Measurements from ENCODE around the gene DNAJA4. TPM values are rescaled to one million over a fixed set of nuclear protein-coding genes. Genes with fewer than 3 reads are reported as not detected.

The DNAJA4 gene
- total RNA-seq, 1 donor from 2014 or later = 57.4 TPM

DNA sequence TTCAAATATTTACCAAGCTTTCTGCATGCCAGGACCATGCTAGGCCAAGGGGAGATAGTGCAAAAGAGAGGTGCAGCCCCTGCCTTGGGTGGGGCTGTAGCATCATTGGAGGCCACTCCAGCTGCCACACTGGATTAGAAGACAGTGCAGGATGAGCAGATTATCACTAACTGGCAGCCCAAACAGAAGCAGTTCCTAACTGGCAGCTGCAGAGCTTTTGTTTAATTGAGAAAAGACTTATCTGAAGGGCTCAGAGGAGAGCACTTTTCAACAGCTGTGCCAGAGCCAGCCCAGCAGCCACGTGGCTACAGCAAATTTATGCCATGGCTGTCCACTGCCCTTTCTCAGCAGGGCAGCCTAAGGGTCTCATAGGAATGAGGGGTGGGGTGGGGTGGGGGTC, 16.5 kb upstream of the DNAJA4 start:
- Mint-ChIP-seq H3K27ac (no peak overlapping the region), H3K36me3 (ENCODE audit: low read depth) (no peaks in the 10 kb centered on the region), H3K4me1 (ENCODE audit: low read depth) (no peaks in the 10 kb centered on the region), H3K9me3 (no peaks in the 10 kb centered on the region), H3K27me3 (ENCODE audit: low read depth) (peaks cover 3% of the 10 kb centered on the region), H3K4me3 (ENCODE audit: low read depth) (no peak overlapping the region)
- no peak for DNase-seq (ENCODE audit: low spot score)
- intact Hi-C loops (cut with micrococcal nuclease) = no loop called here

GRCh38 chr15:78249131-78249530, 15.2 kb upstream of the DNAJA4 start:
- Mint-ChIP-seq H3K4me3 (ENCODE audit: low read depth) (no peak overlapping the region), H3K36me3 (ENCODE audit: low read depth) (no peaks in the 10 kb centered on the region), H3K9me3 (no peaks in the 10 kb centered on the region), H3K27me3 (ENCODE audit: low read depth) (peaks cover 3% of the 10 kb centered on the region), H3K4me1 (ENCODE audit: low read depth) (no peaks in the 10 kb centered on the region), H3K27ac (no peak overlapping the region)
- intact Hi-C loops (cut with micrococcal nuclease) = no loop called here
- no peak for DNase-seq (ENCODE audit: low spot score)

DNA sequence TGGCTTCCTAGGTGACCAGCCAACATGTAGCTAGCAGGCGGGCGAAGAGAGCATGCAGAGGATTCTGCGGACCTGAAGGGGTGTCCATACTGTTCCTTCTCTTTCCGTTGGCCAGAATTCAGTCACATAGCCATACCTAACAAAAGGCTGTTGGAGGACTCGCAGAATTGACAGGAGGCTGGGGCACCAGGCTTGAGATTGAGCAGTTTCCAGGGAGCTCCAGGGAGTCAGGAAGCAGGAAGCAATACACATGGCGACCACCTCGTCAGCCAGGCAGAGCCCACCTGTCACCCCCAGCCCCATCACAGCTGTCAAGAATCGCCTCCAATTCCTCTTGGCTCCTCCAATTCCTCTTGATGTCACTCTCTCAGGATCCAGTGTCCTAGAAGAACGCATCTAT, 13.2 kb upstream of the DNAJA4 start:
- Mint-ChIP-seq H3K36me3 (ENCODE audit: low read depth) (no peaks in the 10 kb centered on the region), H3K4me3 (ENCODE audit: low read depth) (no peak overlapping the region), H3K9me3 (no peaks in the 10 kb centered on the region), H3K27me3 (ENCODE audit: low read depth) (peaks cover 3% of the 10 kb centered on the region), H3K4me1 (ENCODE audit: low read depth) (no peaks in the 10 kb centered on the region), H3K27ac (no peak overlapping the region)
- intact Hi-C loops (cut with micrococcal nuclease) = no loop called here
- DNase-seq (ENCODE audit: low spot score) = no peak

DNA sequence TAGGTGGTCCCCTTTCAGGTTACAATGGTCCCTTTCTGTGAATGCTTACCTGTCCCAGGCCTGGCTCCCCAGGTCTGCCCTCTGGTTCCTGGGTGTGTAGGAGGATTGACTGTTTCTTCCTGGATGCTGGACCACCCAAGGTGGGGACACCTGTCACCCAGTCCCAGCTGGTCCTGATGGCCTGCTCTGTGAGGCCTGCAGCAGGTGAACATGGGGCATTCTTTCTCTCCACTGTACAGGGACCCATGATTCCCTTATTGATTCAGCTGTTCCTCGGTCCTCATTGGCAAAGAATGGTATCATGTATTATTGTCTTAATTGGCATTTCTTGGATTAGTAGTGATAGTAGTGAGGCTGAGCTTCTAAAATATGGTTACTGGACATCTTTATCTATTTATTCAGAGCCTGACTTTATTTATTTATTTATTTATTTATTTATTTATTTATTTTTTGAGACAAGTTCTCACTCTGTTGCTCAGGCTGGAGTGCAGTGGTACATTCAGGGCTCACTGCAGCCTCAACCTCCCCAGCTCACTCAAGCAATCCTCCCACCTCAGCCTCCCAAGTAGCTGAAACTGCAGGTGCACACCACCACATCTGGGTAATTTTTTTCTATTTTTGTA, 8.8 kb upstream of the DNAJA4 start:
- intact Hi-C loops (cut with micrococcal nuclease) = no loop called here
- no peak for DNase-seq (ENCODE audit: low spot score)
- Mint-ChIP-seq H3K4me3 (ENCODE audit: low read depth) (no peak overlapping the region), H3K9me3 (no peaks in the 10 kb centered on the region), H3K36me3 (ENCODE audit: low read depth) (no peaks in the 10 kb centered on the region), H3K27ac (no peak overlapping the region), H3K27me3 (ENCODE audit: low read depth) (peaks cover 10% of the 10 kb centered on the region), H3K4me1 (ENCODE audit: low read depth) (peaks cover 1% of the 10 kb centered on the region)

DNA sequence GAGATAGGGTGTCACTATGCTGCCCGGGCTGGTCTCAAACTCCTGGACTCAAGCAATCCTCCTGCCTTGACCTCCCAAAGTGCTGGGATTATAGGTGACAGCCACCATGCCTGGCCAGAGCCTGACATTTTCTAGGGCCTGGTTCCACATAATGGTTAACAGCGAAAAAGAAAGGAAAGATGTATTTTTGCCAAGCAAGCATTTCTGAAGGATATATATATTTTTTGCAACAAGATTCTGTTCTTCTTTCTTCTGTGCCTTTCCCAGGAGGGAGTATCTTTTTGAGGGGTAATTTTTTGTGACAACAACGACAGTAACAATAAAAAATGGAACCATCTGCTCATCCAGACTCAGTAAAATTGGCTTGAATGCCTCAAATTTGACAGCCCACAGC, 8.3 kb upstream of the DNAJA4 start:
- peaks cover 1% of the 10 kb centered on the region for H3K4me1 Mint-ChIP-seq (ENCODE audit: low read depth)
- H3K27ac Mint-ChIP-seq = no peak overlapping the region

GRCh38 chr15:78257681-78258080, 6.7 kb upstream of the DNAJA4 start:
- peaks cover 7% of the 10 kb centered on the region for H3K27me3 Mint-ChIP-seq (ENCODE audit: low read depth)
- intact Hi-C loops (cut with micrococcal nuclease) = no loop called here
- no peak overlapping the region for H3K27ac Mint-ChIP-seq
- no peak overlapping the region for H3K4me3 Mint-ChIP-seq (ENCODE audit: low read depth)
- H3K36me3 Mint-ChIP-seq (ENCODE audit: low read depth) = no peaks in the 10 kb centered on the region
- DNase-seq (ENCODE audit: low spot score) = no peak
- peaks cover 1% of the 10 kb centered on the region for H3K4me1 Mint-ChIP-seq (ENCODE audit: low read depth)
- no peaks in the 10 kb centered on the region for H3K9me3 Mint-ChIP-seq

More for the DNA sequence above, 8.3 kb upstream of the DNAJA4 start:
- no peak for DNase-seq (ENCODE audit: low spot score)
- H3K27me3 Mint-ChIP-seq (ENCODE audit: low read depth) = peaks cover 8% of the 10 kb centered on the region
- H3K9me3 Mint-ChIP-seq = no peaks in the 10 kb centered on the region
- intact Hi-C loops (cut with micrococcal nuclease) = no loop called here
- no peak overlapping the region for H3K4me3 Mint-ChIP-seq (ENCODE audit: low read depth)
- no peaks in the 10 kb centered on the region for H3K36me3 Mint-ChIP-seq (ENCODE audit: low read depth)

DNA sequence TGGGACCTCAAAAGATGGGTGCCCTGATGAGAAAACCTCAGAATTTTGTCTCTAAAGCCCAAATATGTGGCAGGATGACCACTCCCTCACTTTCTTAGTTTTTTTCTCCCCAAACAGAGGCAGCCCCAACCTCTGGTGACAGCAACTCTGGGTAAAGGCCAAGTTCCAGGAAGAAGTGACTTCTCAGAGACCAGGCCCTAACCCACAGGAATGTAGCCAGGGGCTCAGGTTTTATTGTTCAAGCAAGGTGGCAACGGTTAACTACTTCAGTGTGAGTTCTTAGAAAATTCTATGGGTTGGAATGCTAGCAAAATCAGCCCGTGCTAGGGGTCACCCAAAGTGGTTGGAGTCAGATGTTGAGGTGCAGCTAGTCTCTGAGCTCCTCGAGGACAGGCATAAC, 5.1 kb upstream of the DNAJA4 start:
- no peak for DNase-seq (ENCODE audit: low spot score)
- no peaks in the 10 kb centered on the region for H3K36me3 Mint-ChIP-seq (ENCODE audit: low read depth)
- intact Hi-C loops (cut with micrococcal nuclease) = no loop called here
- peaks cover 1% of the 10 kb centered on the region for H3K4me1 Mint-ChIP-seq (ENCODE audit: low read depth)
- H3K27me3 Mint-ChIP-seq (ENCODE audit: low read depth) = peaks cover 7% of the 10 kb centered on the region
- no peaks in the 10 kb centered on the region for H3K9me3 Mint-ChIP-seq
- H3K4me3 Mint-ChIP-seq (ENCODE audit: low read depth) = no peak overlapping the region
- H3K27ac Mint-ChIP-seq = no peak overlapping the region

DNA sequence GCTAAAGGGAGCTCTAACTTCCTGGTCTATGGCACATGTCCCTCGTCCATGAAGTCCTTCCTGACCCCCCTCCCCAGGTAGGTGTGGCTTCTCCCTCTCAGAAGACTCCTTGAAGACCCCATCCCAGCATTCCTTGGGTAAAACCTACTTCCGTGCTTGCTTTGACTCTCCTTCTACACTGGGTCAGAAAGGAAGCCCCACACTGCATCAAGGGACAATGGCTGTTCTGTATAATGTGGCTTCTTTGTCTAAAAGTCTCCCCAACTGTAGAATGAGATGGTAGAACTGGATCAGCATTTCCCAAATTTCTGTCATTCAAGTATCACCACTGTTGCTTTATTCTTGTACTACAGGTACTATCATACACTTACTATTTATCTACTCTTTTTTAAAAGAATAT, 3.9 kb upstream of the DNAJA4 start:
- no peak for DNase-seq (ENCODE audit: low spot score)
- no peaks in the 10 kb centered on the region for H3K36me3 Mint-ChIP-seq (ENCODE audit: low read depth)
- intact Hi-C loops (cut with micrococcal nuclease) = no loop called here

DNA sequence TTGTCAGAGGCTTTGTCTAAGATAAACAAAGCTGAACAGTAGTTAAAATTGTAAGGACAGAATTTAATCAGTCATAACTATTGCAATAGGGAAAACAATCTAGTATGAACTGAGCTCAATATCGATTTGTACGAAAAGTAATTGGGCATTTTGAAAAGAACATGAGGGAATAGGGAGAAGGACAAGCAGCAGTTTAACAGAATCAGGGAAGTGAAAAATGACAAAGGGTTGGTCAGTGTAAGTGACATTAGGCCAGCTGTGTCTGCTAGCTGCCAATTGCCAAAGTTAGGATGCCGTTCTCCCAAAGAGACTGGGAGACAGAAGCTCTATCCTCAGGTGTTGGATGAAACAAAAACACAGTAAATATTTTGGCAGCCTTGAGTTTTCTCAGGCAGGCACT, 3.3 kb upstream of the DNAJA4 start:
- Mint-ChIP-seq H3K4me3 (ENCODE audit: low read depth) (no peak overlapping the region), H3K36me3 (ENCODE audit: low read depth) (peaks cover 5% of the 10 kb centered on the region), H3K27me3 (ENCODE audit: low read depth) (peaks cover 7% of the 10 kb centered on the region), H3K9me3 (no peaks in the 10 kb centered on the region), H3K4me1 (ENCODE audit: low read depth) (peaks cover 9% of the 10 kb centered on the region), H3K27ac (no peak overlapping the region)
- DNase-seq (ENCODE audit: low spot score) = no peak
- intact Hi-C loops (cut with micrococcal nuclease) = no loop called here

More for the DNA sequence above, 3.9 kb upstream of the DNAJA4 start:
- Mint-ChIP-seq H3K9me3 (no peaks in the 10 kb centered on the region), H3K27me3 (ENCODE audit: low read depth) (peaks cover 7% of the 10 kb centered on the region), H3K27ac (no peak overlapping the region), H3K4me1 (ENCODE audit: low read depth) (peaks cover 4% of the 10 kb centered on the region), H3K4me3 (ENCODE audit: low read depth) (no peak overlapping the region)

DNA sequence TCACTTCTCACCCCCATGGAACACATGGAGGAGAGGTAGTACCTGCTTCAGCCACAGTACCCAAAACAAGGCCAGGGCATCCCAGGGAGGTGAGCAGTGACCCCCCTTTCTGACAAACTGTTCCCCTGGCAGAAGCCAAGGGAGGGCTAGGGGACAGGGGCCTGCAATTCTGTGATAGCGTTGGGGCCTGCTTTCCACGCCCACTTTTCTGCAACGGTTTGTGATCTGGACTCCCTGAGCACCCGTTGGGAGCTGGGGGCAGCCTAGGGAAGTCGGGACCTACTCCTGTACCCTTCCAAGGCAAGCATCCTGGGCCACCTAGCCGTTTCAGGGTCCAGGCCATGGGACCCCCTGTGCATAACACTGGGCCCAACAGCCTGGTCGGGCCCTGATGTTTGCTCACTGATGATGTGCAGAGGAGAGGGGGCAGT, 996 bp upstream of the DNAJA4 start:
- peaks cover 18% of the 10 kb centered on the region for H3K4me1 Mint-ChIP-seq (ENCODE audit: low read depth)
- intact Hi-C loops (cut with micrococcal nuclease) = no loop called here
- H3K27ac Mint-ChIP-seq = peak overlapping the region; percentile 62
- no peak for DNase-seq (ENCODE audit: low spot score)
- H3K27me3 Mint-ChIP-seq (ENCODE audit: low read depth) = no peaks in the 10 kb centered on the region
- peak overlapping the region; percentile 63 for H3K4me3 Mint-ChIP-seq (ENCODE audit: low read depth)
- no peaks in the 10 kb centered on the region for H3K9me3 Mint-ChIP-seq
- peaks cover 15% of the 10 kb centered on the region for H3K36me3 Mint-ChIP-seq (ENCODE audit: low read depth)

DNA sequence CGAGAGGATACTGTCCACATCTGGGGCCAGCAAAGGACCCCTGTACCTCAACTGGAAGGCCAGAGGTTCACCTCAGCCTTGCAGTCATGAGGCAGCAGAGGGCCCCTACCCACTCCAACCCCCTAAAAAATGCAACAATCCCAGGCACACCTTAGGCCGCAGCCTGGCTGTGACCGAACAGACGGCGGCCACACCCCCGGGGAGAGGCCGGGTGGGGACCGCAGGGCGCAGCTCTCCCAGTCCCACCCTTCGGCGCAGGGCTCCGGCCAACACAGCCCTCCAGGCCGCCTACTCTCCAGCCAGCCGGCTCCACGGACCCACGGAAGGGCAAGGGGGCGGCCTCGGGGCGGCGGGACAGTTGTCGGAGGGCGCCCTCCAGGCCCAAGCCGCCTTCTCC, 457 bp upstream of the DNAJA4 start:
- Mint-ChIP-seq H3K27ac (peak overlapping the region; percentile 62), H3K36me3 (ENCODE audit: low read depth) (peaks cover 21% of the 10 kb centered on the region), H3K27me3 (ENCODE audit: low read depth) (no peaks in the 10 kb centered on the region), H3K9me3 (no peaks in the 10 kb centered on the region), H3K4me3 (ENCODE audit: low read depth) (peak overlapping the region; percentile 63), H3K4me1 (ENCODE audit: low read depth) (peaks cover 19% of the 10 kb centered on the region)
- DNase-seq (ENCODE audit: low spot score) = no peak
- intact Hi-C loops (cut with micrococcal nuclease) = no loop called here

- Mint-ChIP-seq H3K27ac (peak overlapping the region; percentile 70), H3K4me1 (ENCODE audit: low read depth) (peaks cover 23% of the 10 kb centered on the region), H3K36me3 (ENCODE audit: low read depth) (peaks cover 27% of the 10 kb centered on the region), H3K9me3 (no peaks in the 10 kb centered on the region), H3K27me3 (ENCODE audit: low read depth) (no peaks in the 10 kb centered on the region), H3K4me3 (ENCODE audit: low read depth) (peak overlapping the region; percentile 85)
- DNase-seq (ENCODE audit: low spot score) = no peak
- intact Hi-C loops (cut with micrococcal nuclease) = no loop called here
Observed at GRCh38 chr15:78265137-78265460, 737 bp downstream of the DNAJA4 start.

DNA sequence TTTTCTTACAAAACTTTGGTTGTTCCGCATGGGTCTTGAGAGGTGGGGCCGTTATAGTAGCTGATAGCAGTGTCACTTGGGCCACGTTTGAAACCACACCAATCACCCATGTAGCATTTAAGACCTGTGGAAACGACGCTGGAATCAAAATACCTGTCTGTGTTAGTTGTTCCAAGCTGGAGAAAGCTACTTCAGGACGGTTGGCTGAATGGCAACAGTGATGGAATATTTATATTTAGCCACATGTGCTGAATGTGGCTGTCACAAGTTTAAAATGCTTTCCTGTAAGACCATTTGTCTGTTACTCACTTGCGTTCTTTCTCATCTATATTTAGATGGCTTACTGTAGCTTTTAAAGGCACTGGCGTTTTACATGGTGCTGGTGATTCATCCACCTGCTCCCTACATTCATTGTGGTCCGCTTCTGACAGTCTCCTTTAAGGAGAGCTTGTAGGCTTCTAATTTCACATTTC, 1.4 kb downstream of the DNAJA4 start:
- no peaks in the 10 kb centered on the region for H3K27me3 Mint-ChIP-seq (ENCODE audit: low read depth)
- H3K4me1 Mint-ChIP-seq (ENCODE audit: low read depth) = peaks cover 23% of the 10 kb centered on the region
- H3K27ac Mint-ChIP-seq = peak overlapping the region; percentile 70
- no peaks in the 10 kb centered on the region for H3K9me3 Mint-ChIP-seq
- peaks cover 32% of the 10 kb centered on the region for H3K36me3 Mint-ChIP-seq (ENCODE audit: low read depth)
- no peak for DNase-seq (ENCODE audit: low spot score)
- H3K4me3 Mint-ChIP-seq (ENCODE audit: low read depth) = peak overlapping the region; percentile 85
- intact Hi-C loops (cut with micrococcal nuclease) = no loop called here

DNA sequence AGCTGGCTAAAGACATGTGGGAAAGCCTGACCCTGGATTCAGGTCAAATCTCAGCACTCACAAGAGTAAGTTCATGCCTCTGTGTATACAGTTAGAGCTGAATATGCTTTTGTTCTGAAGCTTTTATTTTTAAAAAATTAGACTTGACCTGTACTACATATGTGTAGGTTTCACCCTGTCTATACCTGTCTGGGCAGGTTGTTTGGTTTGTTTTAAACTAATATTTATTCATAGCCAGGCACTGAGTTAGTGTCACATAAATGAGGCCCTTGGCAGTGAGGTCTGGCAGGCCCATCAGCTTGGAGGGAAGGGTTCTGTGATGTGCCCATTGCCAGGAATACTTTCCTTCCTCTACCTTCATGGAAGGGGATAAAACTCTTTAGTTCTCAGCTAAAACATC, 1.9 kb downstream of the DNAJA4 start:
- H3K27me3 Mint-ChIP-seq (ENCODE audit: low read depth) = no peaks in the 10 kb centered on the region
- H3K4me3 Mint-ChIP-seq (ENCODE audit: low read depth) = peak overlapping the region; percentile 85

More for the DNA sequence above, 1.9 kb downstream of the DNAJA4 start:
- intact Hi-C loops (cut with micrococcal nuclease) = no loop called here
- Mint-ChIP-seq H3K4me1 (ENCODE audit: low read depth) (peaks cover 23% of the 10 kb centered on the region), H3K36me3 (ENCODE audit: low read depth) (peaks cover 32% of the 10 kb centered on the region), H3K9me3 (no peaks in the 10 kb centered on the region), H3K27ac (peak overlapping the region; percentile 70)
- no peak for DNase-seq (ENCODE audit: low spot score)

All from activated T-helper 2 cell treated with anti-CD3 and anti-CD28 coated beads, Interferon-gamma antibody, Interleukin-2, Interleukin-4, amounts not matched to agents 10 μg/mL and 5 μg/mL and 100 μg/mL, durations not matched to agents 14 hours and 24 hours and 36 hours (primary cell).